Peyer's patch (tissue), 4 donors: ENCODE measurements around the gene TOR2A. TPM values are rescaled to one million over a fixed set of nuclear protein-coding genes. Genes with fewer than 3 reads are reported as not detected.

Experiments
- DNase-seq, 3 donors: peaks; one replicate each; pipeline ENCODE4 v3.0.0-alpha.2; 2017 to 2019
- H3K27ac ChIP-seq, 4 donors: fragments of 200-600 bp; sonication (generic); one replicate each; pipeline ENCODE4 v1.5.1; 2016 to 2019
- H3K27me3 ChIP-seq, 2 donors: fragments of 200-600 bp; sonication (generic); one replicate each; pipeline ENCODE4 v1.5.1; 2019
- H3K36me3 ChIP-seq, 3 donors: fragments of 200-600 bp; sonication (generic); one replicate each; pipeline ENCODE4 v1.5.1; 2016 to 2019
- H3K4me1 ChIP-seq, 4 donors: fragments of 200-600 bp; sonication (generic); one replicate each; pipeline ENCODE4 v1.5.1; 2016 to 2019
- H3K4me3 ChIP-seq, 4 donors: fragments of 200-600 bp; sonication (generic); 1 replicate in 3 of 4; 2 replicates in 1 of 4; pipeline ENCODE4 v1.5.1; 2016 to 2019; ENCODE audit warnings: mild to moderate bottlenecking in 1 of 4
- H3K9me3 ChIP-seq, 4 donors: fragments of 200-600 bp; sonication (generic); one replicate each; pipeline ENCODE4 v1.5.1; 2016 to 2019; ENCODE audit warnings: mild to moderate bottlenecking in 1 of 4
- CTCF ChIP-seq, 6 experiments: fragments of 450-650 bp in 4 of 6; fragments of 200-600 bp in 2 of 6; sonication (generic) in 1 of 6; IDR thresholded peaks; one replicate each; pipeline ENCODE4 v1.5.1; 2017 to 2019; ENCODE audit warnings: antibody characterized with exemption in 6 of 6, mild to moderate bottlenecking in 3 of 6, moderate library complexity in 1 of 6
- POLR2A ChIP-seq, 2 donors: fragments of 450-650 bp; IDR thresholded peaks; one replicate each; pipeline ENCODE4 v1.5.1; 2017; ENCODE audit warnings: antibody characterized with exemption in 2 of 2, mild to moderate bottlenecking in 2 of 2, moderate library complexity in 2 of 2
- total RNA-seq, 4 donors: library from RNA; depleted of rRNA; stranded (reverse); fragments of >200 nt; gene quantifications; one replicate each; pipeline ENCODE4 v1.1.0, GENCODE V29; 2016

Gene TOR2A
- total RNA-seq, 4 donors from 2014 or later = 26.4 to 70.9 (median 35.4) TPM

DNA sequence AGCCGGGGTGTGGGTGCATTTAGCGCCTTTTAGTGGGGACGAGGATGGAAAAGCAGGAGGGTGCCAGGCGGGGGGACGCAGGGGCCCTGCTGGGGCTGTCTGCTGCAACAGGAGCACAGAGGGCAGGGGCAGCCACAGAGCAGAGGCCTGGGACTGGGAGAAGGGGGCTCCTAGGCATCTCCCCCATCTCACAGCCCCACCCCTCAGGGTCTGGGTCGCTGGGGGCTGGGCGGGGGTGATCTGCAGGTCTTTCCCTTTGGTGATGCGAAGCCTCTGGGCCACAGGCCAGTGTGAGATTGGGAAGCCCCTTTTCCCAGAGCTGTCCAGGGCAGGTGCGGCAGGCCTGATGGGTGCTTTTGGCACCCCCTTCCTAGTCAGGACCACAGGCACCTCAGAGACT lies 4.8 kb downstream of the TOR2A start:
- Histone ChIP-seq H3K27ac (no peak overlapping the region), H3K36me3 (peaks cover 0 to 15% (median 0%) of the 10 kb centered on the region in 3 donors), H3K4me3 (no peak overlapping the region), H3K9me3 (no peaks in the 10 kb centered on the region), H3K4me1 (peaks cover 0 to 7% (median 3%) of the 10 kb centered on the region in 4 donors), H3K27me3 (no peaks in the 10 kb centered on the region)
- no peak for DNase-seq
- TF ChIP-seq CTCF (IDR thresholded peaks at IDR 0.05) = no peak
- no peak for TF ChIP-seq POLR2A (IDR thresholded peaks at IDR 0.05)

GRCh38 chr9:127729522-127730256 lies 5.4 kb downstream of the TOR2A start:
- H3K27me3 ChIP-seq = no peaks in the 10 kb centered on the region
- TF ChIP-seq POLR2A (IDR thresholded peaks at IDR 0.05) = no peak
- no peak for TF ChIP-seq CTCF (IDR thresholded peaks at IDR 0.05)
- DNase-seq = no peak
- H3K27ac ChIP-seq = no peak overlapping the region
- no peaks in the 10 kb centered on the region for H3K9me3 ChIP-seq
- peaks cover 0 to 15% (median 0%) of the 10 kb centered on the region in 3 donors for H3K36me3 ChIP-seq
- H3K4me1 ChIP-seq = peaks cover 0 to 6% (median 3%) of the 10 kb centered on the region in 4 donors
- no peak overlapping the region for H3K4me3 ChIP-seq

GRCh38 chr9:127728808-127729207 lies 6.3 kb downstream of the TOR2A start:
- peaks cover 0 to 15% (median 0%) of the 10 kb centered on the region in 3 donors for H3K36me3 ChIP-seq
- no peaks in the 10 kb centered on the region for H3K27me3 ChIP-seq
- no peak for DNase-seq
- H3K4me1 ChIP-seq = no peaks in the 10 kb centered on the region
- no peaks in the 10 kb centered on the region for H3K9me3 ChIP-seq
- H3K27ac ChIP-seq = no peak overlapping the region
- no peak overlapping the region for H3K4me3 ChIP-seq
- TF ChIP-seq POLR2A (IDR thresholded peaks at IDR 0.05) = no peak
- no peak for TF ChIP-seq CTCF (IDR thresholded peaks at IDR 0.05)

- no peaks in the 10 kb centered on the region for H3K27me3 ChIP-seq
- H3K4me1 ChIP-seq = peaks cover 0 to 6% (median 0%) of the 10 kb centered on the region in 4 donors
- TF ChIP-seq CTCF (IDR thresholded peaks at IDR 0.05) (no peak), POLR2A (IDR thresholded peaks at IDR 0.05) (no peak)
- no peak overlapping the region for H3K4me3 ChIP-seq
- no peaks in the 10 kb centered on the region for H3K9me3 ChIP-seq
- H3K36me3 ChIP-seq = peaks cover 0 to 5% (median 0%) of the 10 kb centered on the region in 3 donors
- no peak overlapping the region for H3K27ac ChIP-seq
- DNase-seq = no peak
Measured at GRCh38 chr9:127726871-127727270, 8.2 kb downstream of the TOR2A start.

DNA sequence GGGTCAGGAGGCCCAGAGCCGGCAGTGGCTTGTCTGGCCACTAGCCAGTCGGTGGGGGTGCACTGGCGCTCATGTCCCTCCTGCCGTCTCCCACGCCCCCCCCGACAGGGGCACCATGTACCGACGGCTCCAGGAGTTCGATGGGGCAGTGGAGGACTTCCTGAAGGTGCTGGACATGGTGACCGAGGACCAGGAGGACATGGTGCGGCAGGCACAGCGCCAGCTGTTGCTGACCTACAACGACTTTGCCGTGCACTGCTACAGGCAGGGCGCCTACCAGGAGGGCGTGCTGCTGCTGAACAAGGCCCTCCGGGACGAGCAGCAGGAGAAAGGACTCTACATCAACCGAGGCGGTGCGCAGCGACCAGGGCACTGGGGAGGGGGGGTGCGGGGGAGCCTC lies 11.1 kb downstream of the TOR2A start:
- Histone ChIP-seq H3K36me3 (no peaks in the 10 kb centered on the region), H3K27ac (no peak overlapping the region), H3K27me3 (no peaks in the 10 kb centered on the region), H3K9me3 (no peaks in the 10 kb centered on the region), H3K4me3 (no peak overlapping the region), H3K4me1 (peaks cover 0 to 7% (median 0%) of the 10 kb centered on the region in 4 donors)
- no peak for DNase-seq
- TF ChIP-seq CTCF (IDR thresholded peaks at IDR 0.05) (no peak), POLR2A (IDR thresholded peaks at IDR 0.05) (no peak)
